Sigmoid colon (tissue), 7 donors: ENCODE results near the gene DNASE1L2. TPM values are rescaled to one million over a fixed set of nuclear protein-coding genes. Genes with fewer than 3 reads are reported as not detected.
A peak's percentile ranks its signal among the peaks of the same experiment; 100 is the strongest.

ENCODE experiments used
- DNase-seq: peaks from one replicate; pipeline ENCODE4 v3.0.0-alpha.2; 2019
- H3K27ac ChIP-seq, 4 donors: fragments of 200-600 bp; sonication (generic); one replicate each; pipeline ENCODE4 v1.5.1; 2016 to 2019; ENCODE audit warnings: mild to moderate bottlenecking in 1 of 4
- H3K27me3 ChIP-seq, 3 donors: fragments of 200-600 bp; sonication (generic); one replicate each; pipeline ENCODE4 v1.5.1; 2019; ENCODE audit warnings: mild to moderate bottlenecking in 1 of 3
- H3K36me3 ChIP-seq, 4 donors: fragments of 200-600 bp; sonication (generic); one replicate each; pipeline ENCODE4 v1.5.1; 2016 to 2019
- H3K4me1 ChIP-seq, 4 donors: fragments of 200-600 bp; sonication (generic); one replicate each; pipeline ENCODE4 v1.5.1; 2017 to 2019
- H3K4me3 ChIP-seq, 4 donors: fragments of 200-600 bp; sonication (generic); one replicate each; pipeline ENCODE4 v1.5.1; 2017 to 2019; ENCODE audit warnings: mild to moderate bottlenecking in 2 of 4, moderate library complexity in 1 of 4
- H3K9me3 ChIP-seq, 4 donors: fragments of 200-600 bp in 3 of 4; sonication (generic) in 3 of 4; one replicate each; pipeline versions ENCODE4 v1.5.1 to v1.6.1; 2013 to 2019
- EP300 ChIP-seq, 4 donors: sonication (generic); formaldehyde crosslinking; IDR thresholded peaks; one replicate each; pipeline ENCODE4 v1.6.1; 2017; ENCODE audit warnings: antibody characterized with exemption in 4 of 4
- POLR2A ChIP-seq, 2 donors: fragments of 450-650 bp; IDR thresholded peaks; one replicate each; pipeline ENCODE4 v1.6.1; 2016; ENCODE audit warnings: antibody characterized with exemption in 2 of 2, mild to moderate bottlenecking in 2 of 2, moderate library complexity in 2 of 2
- POLR2AphosphoS5 ChIP-seq, 4 donors: sonication (generic); formaldehyde crosslinking; IDR thresholded peaks; one replicate each; pipeline ENCODE4 v1.6.1; 2017; ENCODE audit warnings: antibody characterized with exemption in 4 of 4
- WGBS, 2 donors: extraction: QIAGEN DNeasy Blood & Tissue Kit; methylation state at CpG; one replicate each; pipeline ENCODE4 v1.1.7; 2013; 5-methylcytosine and 5-hydroxymethylcytosine counted together
- intact Hi-C: fragments of 100-400 bp; cut with DNase I; formaldehyde crosslinking; loops from one replicate; pipeline ENCODE4 v1.15.1; 2023
- polyA plus RNA-seq, 3 donors: library from polyadenylated mRNA; stranded (reverse); fragments of 200-250 nt; gene quantifications; one replicate each; pipeline ENCODE4 v1.2.3, GENCODE V29; 2013
- total RNA-seq, 4 donors: library from RNA; depleted of rRNA; stranded (reverse); fragments of >200 nt; gene quantifications; one replicate each; pipeline ENCODE4 v1.1.0, GENCODE V29; 2016
- TF ChIP-seq, protein P1 (sequence below), 4 experiments: fragments of 450-650 bp in 3 of 4; fragments of 200-600 bp in 1 of 4; IDR thresholded peaks; one replicate each; pipeline ENCODE4 v1.5.1; 2016 to 2019; ENCODE audit warnings: antibody characterized with exemption in 4 of 4, mild to moderate bottlenecking in 3 of 4, moderate library complexity in 2 of 4
- donor health status: healthy with polysubstance abuse.
- donor health status: Bipolar disorder and iron deficiency.
- donor health status: healthy.

The DNASE1L2 gene
- total and polyA plus RNA-seq, 7 donors = 0.36 to 0.93 (median 0.82) TPM; not detected in 3

DNA sequence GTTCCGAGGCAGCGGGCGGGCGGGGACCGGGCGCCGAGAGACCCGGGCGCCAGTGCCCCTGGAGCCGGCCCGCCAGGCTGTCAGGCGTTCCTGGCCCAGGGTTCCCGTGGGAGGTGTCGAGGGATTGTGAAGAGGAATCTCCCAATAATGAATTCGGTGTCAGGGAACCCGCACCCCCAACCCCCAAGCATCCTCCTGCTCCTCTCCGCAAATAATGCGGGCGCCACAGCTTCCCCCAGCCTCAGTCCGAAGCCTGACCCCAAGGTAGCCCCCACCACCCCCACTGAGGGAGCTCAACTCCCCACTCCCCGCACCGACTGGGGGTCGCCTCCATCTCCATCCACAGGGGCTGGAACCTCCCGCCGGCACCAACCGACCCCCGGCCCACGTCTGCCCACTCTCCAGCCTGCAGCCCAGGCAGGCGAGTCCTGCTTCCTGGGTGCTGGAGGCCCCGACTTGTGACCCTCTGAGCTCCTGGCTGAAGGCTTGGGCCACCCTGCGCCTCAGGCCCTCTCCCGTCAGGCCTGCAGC, 39.2 kb upstream of the DNASE1L2 start:
- intact Hi-C loops = no loop called here
- peaks cover 0 to 21% (median 18%) of the 10 kb centered on the region in 4 donors for H3K4me1 ChIP-seq
- H3K4me3 ChIP-seq = peak overlapping the region in 3 of 4 donors; percentile 12 to 35 (median 30)
- no peaks in the 10 kb centered on the region for H3K9me3 ChIP-seq
- 24 to 30% methylated on average over 32 of the region's 32 CpGs for WGBS, 2 donors
- H3K27ac ChIP-seq = no peak overlapping the region
- TF ChIP-seq EP300 (IDR thresholded peaks at IDR 0.05) (no peak), POLR2AphosphoS5 (IDR thresholded peaks at IDR 0.05) (no peak), POLR2A (IDR thresholded peaks at IDR 0.05) (no peak)
- TF ChIP-seq, protein P1, sequence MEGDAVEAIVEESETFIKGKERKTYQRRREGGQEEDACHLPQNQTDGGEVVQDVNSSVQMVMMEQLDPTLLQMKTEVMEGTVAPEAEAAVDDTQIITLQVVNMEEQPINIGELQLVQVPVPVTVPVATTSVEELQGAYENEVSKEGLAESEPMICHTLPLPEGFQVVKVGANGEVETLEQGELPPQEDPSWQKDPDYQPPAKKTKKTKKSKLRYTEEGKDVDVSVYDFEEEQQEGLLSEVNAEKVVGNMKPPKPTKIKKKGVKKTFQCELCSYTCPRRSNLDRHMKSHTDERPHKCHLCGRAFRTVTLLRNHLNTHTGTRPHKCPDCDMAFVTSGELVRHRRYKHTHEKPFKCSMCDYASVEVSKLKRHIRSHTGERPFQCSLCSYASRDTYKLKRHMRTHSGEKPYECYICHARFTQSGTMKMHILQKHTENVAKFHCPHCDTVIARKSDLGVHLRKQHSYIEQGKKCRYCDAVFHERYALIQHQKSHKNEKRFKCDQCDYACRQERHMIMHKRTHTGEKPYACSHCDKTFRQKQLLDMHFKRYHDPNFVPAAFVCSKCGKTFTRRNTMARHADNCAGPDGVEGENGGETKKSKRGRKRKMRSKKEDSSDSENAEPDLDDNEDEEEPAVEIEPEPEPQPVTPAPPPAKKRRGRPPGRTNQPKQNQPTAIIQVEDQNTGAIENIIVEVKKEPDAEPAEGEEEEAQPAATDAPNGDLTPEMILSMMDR (IDR thresholded peaks at IDR 0.05) = no peak
- H3K36me3 ChIP-seq = no peaks in the 10 kb centered on the region
- peaks cover 27 to 55% (median 41%) of the 10 kb centered on the region in 3 donors for H3K27me3 ChIP-seq
- no peak for DNase-seq

DNA sequence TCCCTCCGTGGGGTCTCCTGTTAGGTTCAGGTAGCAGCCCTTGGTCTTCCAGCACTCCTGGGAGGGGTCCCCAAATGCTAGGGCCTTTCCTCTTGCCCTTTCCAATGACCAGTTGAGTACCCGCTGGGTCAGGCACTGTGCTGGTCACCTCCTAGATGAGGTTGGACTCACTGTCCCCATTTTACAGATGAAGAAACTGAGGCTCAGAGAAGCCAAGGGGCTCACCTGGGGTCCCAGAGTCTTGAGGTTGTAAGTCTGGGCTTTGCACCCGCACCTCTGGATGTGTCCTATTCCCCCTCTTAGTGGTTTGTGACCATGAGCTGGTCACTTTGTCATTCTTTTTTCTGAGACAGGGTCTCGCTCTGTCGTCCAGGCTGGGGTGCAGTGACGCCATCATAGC, 38.5 kb upstream of the DNASE1L2 start:
- DNase-seq = no peak
- H3K27me3 ChIP-seq = peaks cover 27 to 55% (median 41%) of the 10 kb centered on the region in 3 donors
- no peak overlapping the region for H3K4me3 ChIP-seq
- 82 to 85% methylated on average over 6 of the region's 6 CpGs for WGBS, 2 donors
- H3K4me1 ChIP-seq = peaks cover 0 to 21% (median 18%) of the 10 kb centered on the region in 4 donors
- no peaks in the 10 kb centered on the region for H3K36me3 ChIP-seq
- intact Hi-C loops = no loop called here
- H3K9me3 ChIP-seq = no peaks in the 10 kb centered on the region
- TF ChIP-seq EP300 (IDR thresholded peaks at IDR 0.05) (no peak), POLR2A (IDR thresholded peaks at IDR 0.05) (no peak), POLR2AphosphoS5 (IDR thresholded peaks at IDR 0.05) (no peak)
- TF ChIP-seq, protein P1 (IDR thresholded peaks at IDR 0.05) = no peak
- no peak overlapping the region for H3K27ac ChIP-seq

- H3K4me3 ChIP-seq = no peak overlapping the region
- H3K27ac ChIP-seq = no peak overlapping the region
- WGBS, 2 donors = 55 to 70% methylated on average over 4 of the region's 4 CpGs
- intact Hi-C loops = no loop called here
- TF ChIP-seq POLR2AphosphoS5 (IDR thresholded peaks at IDR 0.05) (no peak), EP300 (IDR thresholded peaks at IDR 0.05) (no peak)
- TF ChIP-seq, protein P1 (IDR thresholded peaks at IDR 0.05) = no peak
- peaks cover 0 to 21% (median 18%) of the 10 kb centered on the region in 4 donors for H3K4me1 ChIP-seq
- no peaks in the 10 kb centered on the region for H3K36me3 ChIP-seq
- no peaks in the 10 kb centered on the region for H3K9me3 ChIP-seq
- no peak for DNase-seq
- peaks cover 27 to 52% (median 41%) of the 10 kb centered on the region in 3 donors for H3K27me3 ChIP-seq
These were observed 38.0 kb upstream of the DNASE1L2 start for GRCh38 chr16:2198283-2198682.

DNA sequence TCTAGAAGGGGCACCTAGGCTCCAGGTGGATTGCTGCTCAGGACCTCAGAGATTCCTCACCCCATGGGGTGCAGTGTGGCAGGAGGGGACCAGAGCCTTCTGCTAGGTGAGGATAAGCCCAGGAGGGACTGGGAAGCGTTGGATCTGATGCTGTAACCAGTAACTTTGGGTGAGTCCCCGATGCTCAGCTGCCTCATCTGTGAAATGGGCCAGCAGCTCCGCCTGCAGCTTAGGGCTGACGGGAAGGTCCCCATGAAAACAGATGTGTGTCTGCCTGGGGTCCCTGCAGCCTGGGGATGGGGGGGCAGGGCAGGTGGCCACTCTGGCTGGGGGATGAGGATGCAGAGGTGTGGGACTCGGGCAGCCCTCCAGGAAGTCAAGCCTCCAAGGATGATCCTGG, 37.1 kb upstream of the DNASE1L2 start:
- intact Hi-C loops = no loop called here
- H3K4me1 ChIP-seq = peaks cover 0 to 21% (median 18%) of the 10 kb centered on the region in 4 donors
- 69 to 77% methylated on average over 5 of the region's 5 CpGs for WGBS, 2 donors
- no peak for DNase-seq
- TF ChIP-seq POLR2AphosphoS5 (IDR thresholded peaks at IDR 0.05) = no peak
- TF ChIP-seq, protein P1 (IDR thresholded peaks at IDR 0.05) = no peak
- TF ChIP-seq EP300 (IDR thresholded peaks at IDR 0.05) = no peak
- TF ChIP-seq POLR2A (IDR thresholded peaks at IDR 0.05) = no peak
- peaks cover 27 to 44% (median 39%) of the 10 kb centered on the region in 3 donors for H3K27me3 ChIP-seq
- H3K9me3 ChIP-seq = no peaks in the 10 kb centered on the region
- no peak overlapping the region for H3K4me3 ChIP-seq
- H3K36me3 ChIP-seq = no peaks in the 10 kb centered on the region
- H3K27ac ChIP-seq = no peak overlapping the region
